GM23248 (cell line): ENCODE data around the gene PDIA4. TPM values are rescaled to one million over a fixed set of nuclear protein-coding genes. Genes with fewer than 3 reads are reported as not detected.
"Not testable (repeated sequence)": the region's sequence is repeated elsewhere in the genome, so short reads cannot be mapped to it uniquely, and the experiment has no call there.

ENCODE experiments used
- DNase-seq: peaks from one replicate; pipeline ENCODE4 v3.0.0-alpha.2; 2015
- H2AFZ ChIP-seq: fragments of 200-600 bp; sonication (generic); 2 replicates; pipeline ENCODE4 v1.6.1; 2016; ENCODE audit warnings: antibody characterized with exemption
- H3F3A ChIP-seq: fragments of 200-600 bp; sonication (generic); 2 replicates; pipeline ENCODE4 v1.6.1; 2016; ENCODE audit warnings: mild to moderate bottlenecking, antibody characterized with exemption, mixed run types; ENCODE audit not compliant: insufficient read depth
- H3K27ac ChIP-seq: fragments of 200-600 bp; sonication (generic); 2 replicates; pipeline ENCODE4 v1.5.1; 2016; ENCODE audit warnings: mild to moderate bottlenecking
- H3K27me3 ChIP-seq: fragments of 200-600 bp; sonication (generic); replicated peaks from 2 replicates; pipeline ENCODE4 v1.6.1; 2016; ENCODE audit warnings: mild to moderate bottlenecking; ENCODE audit not compliant: insufficient read depth
- H3K36me3 ChIP-seq: fragments of 200-600 bp; sonication (generic); 2 replicates; pipeline ENCODE4 v1.6.1; 2016; ENCODE audit warnings: low read depth, mild to moderate bottlenecking
- H3K4me1 ChIP-seq: fragments of 200-600 bp; sonication (generic); 2 replicates; pipeline ENCODE4 v1.6.1; 2016; ENCODE audit warnings: mild to moderate bottlenecking; ENCODE audit not compliant: insufficient read depth
- H3K4me2 ChIP-seq: fragments of 200-600 bp; sonication (generic); one replicate; pipeline ENCODE4 v1.6.1; 2016; ENCODE audit warnings: mild to moderate bottlenecking; ENCODE audit not compliant: unreplicated experiment
- H3K4me3 ChIP-seq: fragments of 200-600 bp; sonication (generic); 2 replicates; pipeline ENCODE4 v1.5.1; 2016; ENCODE audit warnings: mild to moderate bottlenecking
- H3K79me2 ChIP-seq: fragments of 200-600 bp; sonication (generic); 2 replicates; pipeline ENCODE4 v1.6.1; 2016; ENCODE audit warnings: mild to moderate bottlenecking; ENCODE audit not compliant: insufficient read depth
- H3K9ac ChIP-seq: fragments of 200-600 bp; sonication (generic); 2 replicates; pipeline ENCODE4 v1.6.1; 2016; ENCODE audit warnings: mild to moderate bottlenecking
- H3K9me2 ChIP-seq: fragments of 200-600 bp; sonication (generic); 2 replicates; pipeline ENCODE4 v1.6.1; 2016; ENCODE audit warnings: mixed run types, mild to moderate bottlenecking, moderate library complexity; ENCODE audit not compliant: insufficient read depth
- H3K9me3 ChIP-seq: fragments of 200-600 bp; sonication (generic); one replicate; pipeline ENCODE4 v1.6.1; 2017; ENCODE audit warnings: low read depth
- H4K20me1 ChIP-seq: fragments of 200-600 bp; sonication (generic); 2 replicates; pipeline ENCODE4 v1.6.0; 2016; ENCODE audit not compliant: insufficient read depth
- EZH2 ChIP-seq: fragments of 200-600 bp; sonication (generic); IDR thresholded peaks from 2 replicates; pipeline ENCODE4 v1.6.1; 2018; ENCODE audit warnings: antibody characterized with exemption, mild to moderate bottlenecking; ENCODE audit not compliant: insufficient read depth, poor library complexity, severe bottlenecking
- EZH2phosphoT487 ChIP-seq: fragments of 200-600 bp; sonication (generic); IDR thresholded peaks from 2 replicates; pipeline ENCODE4 v1.6.1; 2018; ENCODE audit warnings: antibody characterized with exemption, moderate library complexity, mild to moderate bottlenecking, low read depth; ENCODE audit not compliant: insufficient read depth
- WGBS, 2 experiments: methylation state at CpG; one replicate each; pipeline ENCODE4 v1.1.6; 2015 to 2017; ENCODE audit warnings: low lambda C conversion rate in 2 of 2, low coverage in 1 of 2; ENCODE audit errors: missing lambda C conversion rate in 2 of 2; 5-methylcytosine and 5-hydroxymethylcytosine counted together
- in situ Hi-C: fragments of 300-500 bp; cut with MboI; formaldehyde crosslinking; loops from 2 replicates; pipeline ENCODE4 v1.15.0; 2020
- polyA plus RNA-seq: library from polyadenylated mRNA; unstranded; fragments of >200 nt; fragmentation: Nextera tagmentation; extraction: Ambion mirVana; gene quantifications from 2 replicates; pipeline ENCODE4 v1.2.1, GENCODE V29; 2016
- total RNA-seq: library from RNA; depleted of rRNA; stranded (reverse); fragments of >200 nt; shearing (Covaris generic); gene quantifications from 2 replicates; pipeline ENCODE4 v1.2.3, GENCODE V29; 2014

Gene PDIA4
- total and polyA plus RNA-seq, 2 experiments from 2014 or later: 196 to 204 TPM

DNA sequence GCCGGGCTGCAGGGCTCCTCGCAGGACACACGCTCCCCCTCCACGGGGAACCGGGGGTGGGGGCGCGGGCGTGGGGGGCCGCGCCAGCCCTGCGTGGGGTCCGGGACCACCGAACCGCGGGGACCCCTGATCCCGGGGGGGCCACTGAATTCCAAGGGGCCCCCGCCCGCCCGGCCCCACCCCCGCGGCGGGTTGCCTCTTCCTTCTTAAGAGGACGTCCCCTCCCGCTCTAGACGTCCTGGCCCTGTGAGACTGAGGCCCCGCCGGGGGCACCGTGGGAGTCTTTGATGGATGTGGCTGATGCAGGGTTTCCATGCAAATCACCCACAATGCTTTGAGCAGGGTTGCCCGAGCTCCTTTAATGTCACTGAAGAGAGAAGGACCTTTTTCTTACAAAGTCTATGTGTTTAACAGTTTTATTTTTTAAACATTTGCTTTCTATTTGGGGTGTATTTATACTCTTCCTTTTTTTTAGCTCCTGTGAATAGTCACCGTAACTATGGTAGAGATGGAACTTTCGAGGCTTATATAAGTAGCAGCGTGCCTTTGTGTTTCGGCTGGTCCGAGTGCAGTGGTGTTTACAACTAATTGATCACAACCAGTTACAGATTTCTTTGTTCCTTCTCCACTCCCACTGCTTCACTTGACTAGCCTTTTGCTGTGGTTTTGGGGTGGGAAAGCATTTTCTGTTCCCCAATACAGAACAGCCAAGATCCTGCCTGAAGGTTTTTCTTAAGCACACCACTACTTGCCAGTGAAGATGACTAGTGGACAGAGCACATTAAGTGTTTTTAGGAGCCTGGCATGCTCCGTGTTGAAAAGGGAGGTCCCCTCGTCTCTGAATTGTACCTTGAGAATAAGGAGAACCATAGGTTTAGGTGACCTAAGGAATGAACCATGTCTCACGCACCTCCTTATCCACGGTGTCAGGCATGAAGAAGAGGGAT is 44.8 kb downstream of the PDIA4 start:
- Histone ChIP-seq H3K4me1 (peaks cover 3% of the 10 kb centered on the region; the same call in 1 of the 2 replicates), H3K4me3 (peak overlapping the region; percentile 82), H3K9me2 (no peaks in the 10 kb centered on the region), H3K9ac (peak overlapping the region; percentile 64), H3K9me3 (no peaks in the 10 kb centered on the region), H2AFZ (peak overlapping the region; percentile 86), H3K27me3 (no peaks in the 10 kb centered on the region), H3F3A (peaks cover 22% of the 10 kb centered on the region), H3K27ac (no peak overlapping the region; the same call in 1 of the 2 replicates), H3K4me2 (peak overlapping the region; percentile 78), H3K36me3 (no peaks in the 10 kb centered on the region), H3K79me2 (no peaks in the 10 kb centered on the region), H4K20me1 (no peaks in the 10 kb centered on the region)
- no peak for TF ChIP-seq EZH2
- TF ChIP-seq EZH2phosphoT487: no peak
- in situ Hi-C loops: no loop called here
- WGBS, 2 experiments: 1% methylated on average over 16 to 37 of the region's 38 CpGs
- peak; percentile 88 for DNase-seq

DNA sequence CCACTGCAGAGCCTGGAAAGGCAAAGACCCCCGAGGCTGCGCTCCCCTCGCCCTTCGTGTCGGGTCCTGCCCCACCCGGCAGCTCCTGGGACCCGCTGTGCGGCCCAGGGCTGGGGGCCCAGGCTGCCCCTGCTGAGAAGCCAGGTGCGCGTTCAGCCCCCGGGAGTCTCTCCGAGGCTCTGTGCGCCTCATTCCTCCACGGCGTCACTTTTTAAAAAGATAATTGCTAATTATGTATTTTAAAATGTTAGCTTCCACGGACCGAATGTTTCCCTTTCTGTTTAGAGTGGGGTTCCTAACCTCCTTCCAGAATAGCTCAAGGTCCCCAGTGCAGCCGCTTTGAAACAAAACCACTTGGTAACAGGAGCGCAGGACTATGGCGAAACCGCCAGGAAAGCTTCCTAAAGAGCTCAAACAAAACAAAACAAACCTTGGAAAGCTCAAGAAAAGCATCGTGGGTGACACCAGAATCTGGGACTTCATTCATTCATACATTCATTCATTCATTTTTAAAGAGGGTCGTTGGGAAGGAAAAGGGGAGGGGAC is 45.6 kb downstream of the PDIA4 start:
- peak; percentile 70 for DNase-seq
- in situ Hi-C loops: no loop called here
- H3K79me2 ChIP-seq: no peaks in the 10 kb centered on the region
- TF ChIP-seq EZH2 (no peak), EZH2phosphoT487 (no peak)
- no peaks in the 10 kb centered on the region for H4K20me1 ChIP-seq
- no peaks in the 10 kb centered on the region for H3K27me3 ChIP-seq
- H3K36me3 ChIP-seq: no peaks in the 10 kb centered on the region
- no peaks in the 10 kb centered on the region for H3K9me2 ChIP-seq
- H3K4me2 ChIP-seq: peak overlapping the region; percentile 78
- no peaks in the 10 kb centered on the region for H3K9me3 ChIP-seq
- 4 to 5% methylated on average over 22 to 23 of the region's 23 CpGs for WGBS, 2 experiments
- H3F3A ChIP-seq: peaks cover 15% of the 10 kb centered on the region
- no peak overlapping the region for H3K27ac ChIP-seq
- H2AFZ ChIP-seq: peak overlapping the region; percentile 86
- H3K9ac ChIP-seq: peak overlapping the region; percentile 64
- H3K4me3 ChIP-seq: peak overlapping the region; percentile 82
- peaks cover 3% of the 10 kb centered on the region; the same call in 1 of the 2 replicates for H3K4me1 ChIP-seq

DNA sequence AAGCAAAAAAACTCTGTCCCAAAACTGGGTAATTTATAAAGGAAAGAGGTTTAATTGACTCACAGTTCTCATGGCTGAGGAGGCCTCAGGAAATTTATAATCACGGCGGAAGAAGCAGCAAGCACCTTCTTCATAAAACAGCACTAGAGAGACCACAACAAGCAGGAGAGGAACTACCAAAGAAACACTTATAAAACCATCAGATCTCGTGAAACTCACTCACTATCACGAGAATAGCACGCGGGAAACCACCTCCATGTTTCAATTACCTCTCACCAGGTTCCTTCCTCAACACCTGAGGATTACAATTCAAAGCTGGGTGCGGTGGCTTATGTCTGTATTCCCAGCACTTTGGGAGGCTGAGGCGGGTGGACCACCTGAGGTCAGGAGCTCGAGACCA is 48.5 kb downstream of the PDIA4 start:
- Histone ChIP-seq H3K27me3 (no peaks in the 10 kb centered on the region), H3K79me2 (no peaks in the 10 kb centered on the region), H3K4me1 (peaks cover 3% of the 10 kb centered on the region; the same call in 1 of the 2 replicates), H3K9ac (no peak overlapping the region), H3K4me3 (no peak overlapping the region), H4K20me1 (no peaks in the 10 kb centered on the region), H2AFZ (no peak overlapping the region), H3K36me3 (no peaks in the 10 kb centered on the region), H3K9me3 (no peaks in the 10 kb centered on the region), H3K27ac (no peak overlapping the region), H3K4me2 (no peak overlapping the region), H3F3A (0 out of 2 replicates have a peak, but pooled peaks cover 8% of the 10 kb centered on the region), H3K9me2 (no peaks in the 10 kb centered on the region)
- in situ Hi-C loops: no loop called here
- TF ChIP-seq EZH2 (no peak), EZH2phosphoT487 (no peak)
- DNase-seq: no peak
- WGBS, 2 experiments: 65 to 71% methylated on average over 9 of the region's 9 CpGs

DNA sequence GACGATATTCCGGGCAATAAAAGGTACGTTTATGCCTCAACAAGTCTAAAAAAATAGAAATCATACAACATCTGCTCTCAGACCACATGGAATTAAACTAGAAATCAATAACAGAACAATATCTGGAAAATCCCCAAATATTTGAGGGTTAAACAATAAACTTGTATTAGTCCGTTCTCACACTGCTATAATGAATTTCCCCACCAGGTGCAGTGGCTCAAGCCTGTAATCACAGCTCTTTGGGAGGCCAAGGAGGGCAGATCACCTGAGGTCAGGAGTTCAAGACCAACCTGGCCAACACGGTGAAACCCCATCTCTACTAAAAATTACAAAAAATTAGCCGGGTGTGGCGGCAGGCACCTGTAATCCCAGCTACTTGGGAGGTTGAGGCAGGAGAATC is 49.2 kb downstream of the PDIA4 start:
- H3K4me1 ChIP-seq, H3K9me3 ChIP-seq, H4K20me1 ChIP-seq, H3K4me3 ChIP-seq, H3K9me2 ChIP-seq, H3K27ac ChIP-seq, in situ Hi-C loops, H2AFZ ChIP-seq, H3K4me2 ChIP-seq, H3K36me3 ChIP-seq, H3K9ac ChIP-seq, DNase-seq, H3F3A ChIP-seq, H3K27me3 ChIP-seq, H3K79me2 ChIP-seq: not testable (repeated sequence)
- WGBS, 2 experiments: 35 to 45% methylated on average over 7 of the region's 7 CpGs
